NCI-H69 (cell line): ENCODE measurements around the gene OBSL1.

Experiments used
- DNase-seq: peaks from one replicate; lab custom pipeline; 2025; lab: John Stamatoyannopoulos, UW

OBSL1 gene

DNA sequence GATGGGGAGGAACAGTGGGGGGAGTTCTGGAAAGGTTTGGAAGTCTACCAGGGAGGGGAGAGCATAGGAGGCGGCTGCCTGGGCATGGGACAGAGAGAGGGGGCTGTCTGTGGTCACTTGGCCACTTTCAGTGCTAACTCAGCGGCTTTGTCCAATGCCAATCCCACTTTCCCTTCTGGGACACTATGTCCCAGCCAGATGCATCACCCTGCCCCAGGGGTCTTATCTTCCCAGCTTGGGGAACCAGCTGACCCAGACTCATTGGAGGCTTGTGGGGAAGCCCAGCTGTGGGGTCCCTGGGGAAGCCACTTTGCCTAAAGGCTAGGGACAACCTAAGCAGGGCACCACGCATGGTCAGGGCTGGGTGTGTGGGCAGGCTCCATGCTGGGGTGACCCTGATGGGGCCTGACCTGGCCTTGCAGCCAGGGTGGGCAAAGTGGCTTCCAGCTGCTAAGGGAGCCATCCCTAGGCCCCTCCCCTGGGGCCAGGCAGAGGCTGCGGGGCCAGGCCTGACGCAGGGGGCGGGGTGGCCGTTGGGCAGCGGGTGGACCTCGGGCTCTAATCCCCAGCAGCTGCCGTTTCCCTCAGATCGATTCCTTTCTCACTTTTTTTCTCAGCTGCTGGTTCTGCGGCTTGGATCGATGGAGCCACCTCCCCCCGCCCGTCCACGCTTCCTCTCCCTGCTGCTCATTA, 58.7 kb downstream of the OBSL1 start:
- DNase-seq = no peak

DNA sequence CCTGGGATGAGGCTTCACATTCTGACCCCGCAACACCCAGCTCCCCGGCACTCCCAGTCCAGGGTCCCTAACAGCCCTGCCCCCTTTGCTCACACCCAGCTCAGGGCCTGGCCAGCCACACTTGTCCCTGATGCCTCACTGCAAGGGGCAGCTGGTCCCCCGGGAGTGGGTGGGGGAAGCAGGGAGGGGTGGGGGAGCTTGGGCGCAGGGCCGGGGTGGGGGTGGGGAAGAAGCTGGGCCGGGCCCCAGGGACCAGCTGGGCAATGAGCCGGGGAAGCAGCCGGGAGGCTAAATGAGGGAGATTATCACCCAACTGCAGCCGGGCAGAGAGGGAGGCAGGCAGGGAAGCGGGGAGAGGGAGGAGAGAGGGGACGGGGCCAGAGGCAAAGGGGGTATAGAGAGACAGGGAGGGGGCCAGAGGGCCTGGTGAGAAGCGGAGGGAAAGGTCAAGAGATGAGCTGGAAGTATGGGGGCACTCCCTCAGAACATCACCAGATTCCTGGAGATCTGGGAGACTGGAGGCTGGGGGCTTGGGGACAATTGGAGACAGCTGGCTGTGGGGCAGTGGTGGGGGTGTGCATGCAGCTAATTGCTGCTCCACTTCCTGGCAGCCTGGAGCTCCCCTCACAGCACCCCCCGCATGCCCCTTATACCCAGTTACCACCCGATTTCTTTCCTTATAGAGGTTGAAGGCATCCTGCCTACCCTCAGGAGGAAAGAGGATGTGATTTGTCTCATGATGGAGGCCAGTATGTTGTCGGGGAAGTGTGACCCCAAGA, 59.6 kb downstream of the OBSL1 start:
- DNase-seq = peak; percentile 52

DNA sequence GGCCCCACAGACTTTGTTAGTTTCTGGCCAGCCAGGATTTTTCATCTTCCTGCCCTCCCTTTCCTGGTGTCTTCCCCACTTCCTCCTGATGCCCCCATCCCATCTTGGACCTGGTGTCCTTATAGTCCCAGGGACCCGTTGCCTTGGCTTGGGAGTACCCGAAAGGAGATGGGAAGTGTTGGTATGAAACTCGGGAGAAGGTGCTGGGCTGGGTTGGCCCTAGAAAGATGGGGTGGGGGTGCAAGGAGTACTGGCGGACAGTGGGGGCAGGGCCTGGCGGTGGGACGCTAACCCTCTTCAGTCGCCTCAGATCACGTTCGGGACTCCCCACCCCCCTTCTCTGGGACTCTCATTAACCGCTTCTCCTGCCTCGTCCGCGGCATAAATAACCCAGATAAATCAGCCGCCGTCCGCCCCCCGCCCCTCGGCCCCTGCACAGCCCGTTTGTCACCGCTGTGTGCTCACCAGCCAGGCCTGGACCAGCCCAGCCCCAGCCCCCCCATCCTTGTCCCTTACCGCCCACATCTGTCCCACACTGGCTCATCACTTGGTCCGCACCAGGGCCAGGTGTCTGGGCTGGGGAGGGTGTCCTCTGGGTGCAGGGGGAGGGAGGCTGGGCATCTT, 60.7 kb downstream of the OBSL1 start:
- DNase-seq = no peak

DNA sequence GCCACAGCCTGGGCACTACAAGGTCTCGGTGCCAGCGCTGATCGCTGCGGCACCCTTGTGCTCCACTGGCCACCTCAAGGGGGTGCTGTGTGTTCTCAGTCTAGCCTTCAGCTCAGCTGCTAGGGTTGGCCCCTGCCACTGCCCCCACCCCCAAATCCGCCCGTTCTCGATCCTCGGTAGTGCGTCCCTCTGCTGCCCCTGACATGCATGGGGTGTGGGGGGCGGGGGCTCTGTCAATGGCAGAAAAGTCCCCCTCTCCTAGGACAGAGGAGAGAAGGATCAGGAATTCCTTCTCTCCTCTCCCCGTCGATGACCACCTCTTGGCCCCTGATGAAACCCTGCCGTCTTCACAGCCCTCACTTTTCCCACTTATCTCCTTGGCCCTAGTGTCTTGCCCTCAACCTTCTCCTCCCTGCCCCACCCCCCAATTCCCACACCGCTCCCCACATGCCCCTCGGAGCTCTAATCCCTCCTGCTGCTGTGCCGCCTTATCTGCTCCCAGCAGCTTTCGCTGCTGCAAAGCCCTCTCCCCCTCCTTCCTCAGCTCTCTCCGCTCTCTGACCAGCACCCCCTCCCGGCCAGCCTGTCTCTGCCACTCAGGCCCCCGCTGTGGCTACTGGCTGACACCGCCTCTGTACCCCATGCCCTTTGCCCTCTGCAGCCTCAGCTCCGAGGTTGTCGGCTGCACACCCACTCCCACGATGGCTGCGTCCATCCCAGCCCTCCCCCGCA, 61.4 kb downstream of the OBSL1 start:
- DNase-seq = peak; percentile 67

DNA sequence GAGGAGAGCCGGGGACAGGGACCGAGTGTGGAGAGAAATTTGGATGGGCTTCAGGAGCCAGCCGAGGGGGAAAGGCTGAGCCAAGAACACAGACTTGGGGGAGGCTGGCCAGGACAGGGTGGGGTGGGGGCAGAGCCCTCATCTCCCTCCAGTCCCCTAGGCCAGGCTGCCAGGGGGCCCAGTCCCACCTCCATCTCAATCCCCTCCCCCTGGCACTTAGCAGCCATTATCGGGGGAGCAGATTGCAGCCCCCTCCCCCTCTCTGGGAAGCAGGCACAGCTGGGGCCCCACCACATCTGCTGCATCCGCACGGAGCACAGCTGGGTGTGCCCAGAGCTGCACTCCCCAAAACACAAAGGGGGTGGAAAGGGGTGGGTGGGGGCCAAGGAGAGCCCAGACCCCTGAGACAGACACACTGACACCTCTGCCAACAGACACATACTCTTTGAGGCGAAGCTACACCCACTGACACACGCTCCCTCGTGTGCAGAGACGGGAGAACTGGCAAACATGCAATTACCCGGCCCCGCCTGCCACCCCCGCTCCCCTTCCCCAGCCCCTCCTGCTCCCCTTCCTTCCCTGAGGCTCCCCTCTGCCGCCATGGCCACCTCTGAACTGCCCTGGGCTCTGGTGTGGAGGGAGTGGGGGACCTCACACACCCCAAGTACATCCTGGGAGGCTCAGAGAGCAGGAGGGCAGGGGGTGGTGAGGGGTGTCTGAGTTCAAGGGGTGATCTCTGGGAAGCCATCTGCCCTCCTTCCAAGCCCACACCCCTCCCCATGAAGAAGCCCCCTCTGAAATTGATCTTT, 62.2 kb downstream of the OBSL1 start:
- DNase-seq = peak; percentile 80

DNA sequence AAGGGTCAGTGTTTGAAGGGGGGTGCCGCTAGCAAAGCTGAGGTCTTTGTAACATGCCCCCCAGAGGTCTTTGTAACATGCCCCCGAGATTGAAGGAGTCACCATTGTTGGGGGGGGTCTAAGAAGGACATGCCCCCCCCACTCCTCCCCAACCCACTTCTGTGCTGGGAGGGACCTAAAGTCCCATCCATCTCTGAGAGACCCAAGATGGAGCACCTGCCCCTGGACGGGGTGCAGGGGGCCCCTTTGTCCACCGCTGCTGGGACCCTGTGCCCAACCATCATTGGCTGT, 63.0 kb downstream of the OBSL1 start:
- DNase-seq = peak; percentile 27

DNA sequence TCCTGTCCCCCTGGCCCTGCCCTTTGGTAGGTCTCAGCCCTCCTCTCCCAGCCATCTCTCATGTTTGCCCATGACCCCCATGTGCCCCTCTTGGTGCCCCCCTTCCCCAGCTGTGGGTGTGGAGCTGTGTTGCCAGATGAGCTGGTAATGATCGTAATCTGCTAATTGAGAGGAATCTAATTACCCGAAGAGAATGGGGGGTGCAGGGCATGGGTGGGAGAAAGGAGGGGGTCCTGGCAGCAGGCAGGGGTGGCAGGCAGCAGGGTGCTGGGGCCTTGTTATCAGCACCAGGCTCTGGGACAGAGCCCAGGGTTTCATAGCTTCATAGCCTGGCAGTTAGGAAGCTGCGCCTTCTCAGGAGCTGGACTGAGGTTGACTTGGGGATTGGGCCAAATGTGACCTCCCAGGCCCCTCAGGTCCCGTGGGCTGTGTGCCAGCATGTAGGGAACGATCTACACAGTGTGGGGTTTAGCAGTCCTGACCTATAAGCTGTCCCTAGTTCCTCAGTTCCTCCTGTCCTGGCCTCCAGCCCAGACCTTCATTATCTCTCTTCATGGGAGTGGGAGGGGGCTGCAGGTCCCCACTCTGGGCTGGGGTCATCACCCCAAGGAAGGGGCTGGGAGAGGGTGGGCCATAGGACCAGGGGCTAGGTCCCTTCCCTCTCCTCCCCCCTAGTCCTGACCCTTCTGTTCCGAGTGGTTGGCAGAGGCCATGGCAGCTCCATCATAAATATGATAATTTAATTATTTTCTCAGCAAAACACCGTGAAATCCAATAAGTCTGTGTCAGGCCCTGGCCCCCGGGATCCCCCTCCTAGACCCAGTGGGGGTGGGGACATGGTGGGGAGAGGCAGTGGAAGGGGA, 63.5 kb downstream of the OBSL1 start:
- DNase-seq = peak; percentile 75

DNA sequence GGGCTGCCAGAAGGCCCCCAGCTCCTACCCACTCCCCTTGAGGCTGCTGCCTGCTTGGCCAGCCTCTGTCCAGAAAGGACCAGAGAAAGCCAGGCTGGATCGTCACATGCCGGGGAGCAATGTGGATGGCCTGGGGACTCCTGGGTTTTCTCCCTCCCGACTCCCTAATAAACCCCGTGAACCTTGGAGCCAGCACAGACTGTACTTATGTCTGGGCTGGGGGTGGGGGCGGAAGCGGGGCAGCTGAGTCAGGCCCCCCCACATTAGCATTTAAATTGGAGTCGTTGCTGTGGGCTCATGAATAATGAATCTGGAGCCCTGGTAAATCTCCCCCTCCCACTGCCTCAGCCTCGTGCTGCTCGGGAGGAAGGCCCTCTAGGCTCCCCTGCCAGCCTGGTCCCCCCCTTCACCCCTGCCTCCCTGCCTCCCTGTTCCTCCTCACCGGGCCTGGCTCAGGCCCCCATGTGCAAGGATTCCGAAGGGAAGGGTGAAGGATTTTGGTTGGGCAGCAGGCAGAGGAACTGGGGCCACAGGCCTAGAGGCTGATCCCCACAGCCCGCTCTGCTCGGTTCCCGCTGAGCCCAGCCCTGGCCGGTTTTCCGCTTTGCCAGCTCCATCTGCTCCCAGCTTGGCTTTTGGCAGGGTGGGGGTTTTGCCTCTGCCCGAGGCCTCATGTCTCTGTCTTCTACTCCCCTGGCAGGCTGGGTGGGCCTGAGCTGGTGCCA, 64.4 kb downstream of the OBSL1 start:
- DNase-seq = peak; percentile 75

DNA sequence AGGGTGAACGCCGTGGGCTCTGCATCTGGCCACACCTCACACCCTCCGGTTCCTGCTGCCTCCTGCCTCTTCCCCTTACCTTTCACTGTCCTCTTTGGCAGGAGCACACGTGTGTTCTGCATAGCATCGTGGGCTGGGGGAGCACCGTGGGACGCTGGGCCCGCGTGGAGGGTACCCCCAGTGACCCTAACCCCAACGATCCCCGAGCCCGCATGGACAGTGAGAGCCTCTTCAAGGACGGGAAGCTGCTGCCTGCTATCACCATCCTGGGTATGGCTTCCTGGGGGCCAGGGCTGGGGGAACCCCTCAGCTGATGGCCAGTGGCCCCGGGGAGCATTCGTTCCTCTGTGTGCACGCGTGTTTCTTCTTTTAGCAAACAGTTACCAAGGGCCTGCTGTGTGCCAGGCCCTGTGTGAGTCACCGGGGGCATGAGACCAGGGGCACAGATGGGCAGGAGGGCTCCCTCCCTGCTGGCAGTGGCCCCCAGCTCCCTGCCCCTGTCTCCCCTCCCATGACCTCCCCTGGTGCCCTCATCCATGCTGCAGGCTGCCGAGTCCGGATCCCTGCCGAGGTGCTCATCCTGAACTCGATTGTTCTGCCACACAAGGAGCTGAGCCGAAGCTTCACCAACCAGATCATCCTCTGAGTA, 65.1 kb downstream of the OBSL1 start:
- DNase-seq = no peak

DNA sequence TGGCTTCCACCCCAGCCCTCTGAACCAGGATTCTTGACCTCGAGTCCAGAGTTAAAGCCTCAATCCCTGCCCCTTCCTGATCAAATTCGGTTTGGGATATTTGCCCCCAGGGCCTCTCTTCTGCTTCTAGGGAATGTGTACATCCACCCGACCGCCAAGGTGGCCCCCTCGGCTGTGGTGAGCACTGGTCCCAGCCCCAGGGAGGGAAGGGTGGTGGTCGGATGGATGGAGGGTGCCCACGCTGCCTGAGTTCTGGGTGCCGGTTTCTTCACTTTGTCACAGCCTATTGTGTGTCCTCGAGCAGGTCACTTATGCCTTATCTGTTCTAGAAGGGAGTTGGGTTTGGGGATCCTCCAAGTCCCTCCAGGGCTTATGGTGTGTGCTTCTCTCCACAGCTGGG, 65.8 kb downstream of the OBSL1 start:
- DNase-seq = no peak

DNA sequence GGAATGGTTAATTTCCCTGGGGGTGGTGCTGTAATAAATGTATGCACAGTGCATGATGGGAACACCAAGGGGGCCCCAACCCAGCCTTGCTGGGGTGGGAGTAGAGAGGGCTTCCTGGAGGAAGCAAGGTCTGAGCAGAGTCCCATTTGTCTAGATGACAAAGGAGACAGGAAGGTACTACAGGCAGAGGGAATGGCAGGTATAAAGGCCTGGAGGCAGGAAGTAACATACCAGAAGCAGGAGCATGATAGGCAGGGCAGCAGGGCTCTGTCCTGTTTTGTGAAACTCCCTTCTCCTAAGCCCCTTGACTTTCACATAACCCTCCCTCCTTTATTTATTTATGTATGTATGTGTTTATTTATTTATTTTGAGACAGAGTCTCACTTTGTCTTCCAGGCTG, 68.7 kb downstream of the OBSL1 start:
- DNase-seq = peak; percentile 7

DNA sequence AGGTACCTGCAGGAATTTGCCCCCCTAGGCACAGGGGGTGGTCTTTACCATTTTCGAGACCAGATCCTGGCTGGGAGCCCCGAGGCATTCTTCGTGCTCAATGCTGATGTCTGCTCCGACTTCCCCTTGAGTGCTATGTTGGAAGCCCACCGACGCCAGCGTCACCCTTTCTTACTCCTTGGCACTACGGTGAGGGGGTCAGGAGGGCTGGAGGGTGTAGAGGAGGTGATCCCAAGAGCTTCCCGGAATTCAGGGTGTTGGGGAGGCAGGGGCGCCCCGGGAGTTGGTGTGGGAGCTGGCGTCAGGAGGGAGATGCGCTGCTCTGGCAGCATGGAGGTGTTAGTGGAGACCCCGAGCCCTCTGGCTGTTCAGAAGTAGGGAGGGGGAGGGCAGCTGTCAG, 69.5 kb downstream of the OBSL1 start:
- no peak for DNase-seq
